ENCODE data around the gene DNAJC8.

DNA sequence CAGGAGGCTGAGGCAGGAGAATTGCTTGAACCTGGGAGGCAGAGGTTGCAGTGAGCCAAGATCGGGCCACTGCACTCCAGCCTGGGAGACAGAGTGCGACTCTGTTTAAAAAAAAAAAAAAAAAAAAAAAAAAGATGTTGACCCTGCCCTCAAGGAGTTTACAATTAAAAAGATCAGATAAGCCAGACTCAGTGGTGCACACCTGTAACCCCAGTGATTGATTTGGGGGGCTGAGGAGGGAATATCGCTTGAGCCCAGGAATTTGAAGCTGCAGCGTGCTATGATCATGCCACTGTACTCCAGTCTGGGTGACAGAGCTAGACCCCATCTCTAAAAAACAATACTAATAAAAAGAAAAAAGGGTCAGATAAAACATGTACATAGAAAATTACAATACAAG is 24.9 kb upstream of the DNAJC8 start:
- TF ChIP-seq, protein P1, sequence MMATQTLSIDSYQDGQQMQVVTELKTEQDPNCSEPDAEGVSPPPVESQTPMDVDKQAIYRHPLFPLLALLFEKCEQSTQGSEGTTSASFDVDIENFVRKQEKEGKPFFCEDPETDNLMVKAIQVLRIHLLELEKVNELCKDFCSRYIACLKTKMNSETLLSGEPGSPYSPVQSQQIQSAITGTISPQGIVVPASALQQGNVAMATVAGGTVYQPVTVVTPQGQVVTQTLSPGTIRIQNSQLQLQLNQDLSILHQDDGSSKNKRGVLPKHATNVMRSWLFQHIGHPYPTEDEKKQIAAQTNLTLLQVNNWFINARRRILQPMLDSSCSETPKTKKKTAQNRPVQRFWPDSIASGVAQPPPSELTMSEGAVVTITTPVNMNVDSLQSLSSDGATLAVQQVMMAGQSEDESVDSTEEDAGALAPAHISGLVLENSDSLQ (IDR thresholded peaks at IDR 0.05), result no peak
- TF ChIP-seq BHLHE40 (IDR thresholded peaks at IDR 0.05; ENCODE audit: borderline replicate concordance), result no peak
